Measurements from ENCODE around the gene HSPA9.

Gene HSPA9

GRCh38 chr5:138575194-138576015 lies at the start of gene HSPA9:
Gene HSPA9 (minus strand): TSS chr5:138575401. CDS start chr5:138575318, 83 bp downstream.
- peak; percentile 99 for DNase-seq

GRCh38 chr5:138623053-138623452 lies 47.9 kb upstream of the HSPA9 start:
- no peak for DNase-seq

- no peak for DNase-seq
Measured at GRCh38 chr5:138622051-138622450, 46.9 kb upstream of the HSPA9 start.

- no peak for DNase-seq
Measured at GRCh38 chr5:138620663-138621224, 45.5 kb upstream of the HSPA9 start.

- DNase-seq, result no peak
Measured at GRCh38 chr5:138616508-138616907, 41.3 kb upstream of the HSPA9 start.

GRCh38 chr5:138615461-138615860 lies 40.3 kb upstream of the HSPA9 start:
- no peak for DNase-seq

- peak in 1 of 2 experiments; percentile 17 for DNase-seq
Measured at GRCh38 chr5:138611678-138612218, 36.5 kb upstream of the HSPA9 start.

- peak; percentile 11 to 20 for DNase-seq
Measured at GRCh38 chr5:138610918-138611677, 35.9 kb upstream of the HSPA9 start.

GRCh38 chr5:138610415-138610917 lies 35.3 kb upstream of the HSPA9 start:
- DNase-seq, result peak in 1 of 2 experiments; percentile 19

- DNase-seq, result no peak
Measured at GRCh38 chr5:138606378-138607064, 31.3 kb upstream of the HSPA9 start.

- DNase-seq, result peak; percentile 34 to 44
Measured at GRCh38 chr5:138605254-138605972, 30.2 kb upstream of the HSPA9 start.

- DNase-seq, result no peak
Measured at GRCh38 chr5:138604176-138604785, 29.1 kb upstream of the HSPA9 start.

GRCh38 chr5:138603249-138603920 lies 28.2 kb upstream of the HSPA9 start:
- no peak for DNase-seq

- DNase-seq, result no peak
Measured at GRCh38 chr5:138602371-138603000, 27.3 kb upstream of the HSPA9 start.

- DNase-seq, result peak; percentile 14 to 32
Measured at GRCh38 chr5:138601444-138601843, 26.2 kb upstream of the HSPA9 start.

GRCh38 chr5:138600446-138600845 lies 25.2 kb upstream of the HSPA9 start:
- DNase-seq, result no peak

- no peak for DNase-seq
Measured at GRCh38 chr5:138597661-138598400, 22.6 kb upstream of the HSPA9 start.

- no peak for DNase-seq
Measured at GRCh38 chr5:138596105-138596881, 21.1 kb upstream of the HSPA9 start.

Data from Kasumi-1 (cell line).